Measurements from ENCODE around the gene BEND4.

BEND4 gene

GRCh38 chr4:42136371-42136770, 16.1 kb downstream of the BEND4 start:
- H3K27ac Mint-ChIP-seq, result no peak overlapping the region
- no peaks in the 10 kb centered on the region for H3K27me3 Mint-ChIP-seq (ENCODE audit: low read depth)
- no peaks in the 10 kb centered on the region for H3K4me1 Mint-ChIP-seq (ENCODE audit: low read depth)

GRCh38 chr4:42133006-42133405, 19.4 kb downstream of the BEND4 start:
- Mint-ChIP-seq H3K27ac (no peak overlapping the region), H3K4me3 (no peak overlapping the region), H3K9me3 (no peaks in the 10 kb centered on the region), H3K36me3 (ENCODE audit: low read depth) (no peaks in the 10 kb centered on the region), H3K4me1 (ENCODE audit: low read depth) (no peaks in the 10 kb centered on the region), H3K27me3 (ENCODE audit: low read depth) (no peaks in the 10 kb centered on the region)

More at GRCh38 chr4:42136371-42136770, 16.1 kb downstream of the BEND4 start:
- Mint-ChIP-seq H3K9me3 (no peaks in the 10 kb centered on the region), H3K36me3 (ENCODE audit: low read depth) (no peaks in the 10 kb centered on the region), H3K4me3 (no peak overlapping the region)

GRCh38 chr4:42132099-42132498, 20.4 kb downstream of the BEND4 start:
- Mint-ChIP-seq H3K27me3 (ENCODE audit: low read depth) (no peaks in the 10 kb centered on the region), H3K36me3 (ENCODE audit: low read depth) (no peaks in the 10 kb centered on the region)

GRCh38 chr4:42123071-42123644, 29.3 kb downstream of the BEND4 start:
- no peaks in the 10 kb centered on the region for H3K36me3 Mint-ChIP-seq (ENCODE audit: low read depth)
- H3K4me3 Mint-ChIP-seq, result no peak overlapping the region
- no peaks in the 10 kb centered on the region for H3K27me3 Mint-ChIP-seq (ENCODE audit: low read depth)
- no peaks in the 10 kb centered on the region for H3K4me1 Mint-ChIP-seq (ENCODE audit: low read depth)
- no peaks in the 10 kb centered on the region for H3K9me3 Mint-ChIP-seq
- H3K27ac Mint-ChIP-seq, result no peak overlapping the region

More at GRCh38 chr4:42132099-42132498, 20.4 kb downstream of the BEND4 start:
- H3K9me3 Mint-ChIP-seq, result no peaks in the 10 kb centered on the region
- H3K27ac Mint-ChIP-seq, result no peak overlapping the region
- no peak overlapping the region for H3K4me3 Mint-ChIP-seq
- no peaks in the 10 kb centered on the region for H3K4me1 Mint-ChIP-seq (ENCODE audit: low read depth)

GRCh38 chr4:42122237-42122636, 30.2 kb downstream of the BEND4 start:
- Mint-ChIP-seq H3K27ac (no peak overlapping the region), H3K27me3 (ENCODE audit: low read depth) (no peaks in the 10 kb centered on the region), H3K4me3 (no peak overlapping the region), H3K36me3 (ENCODE audit: low read depth) (no peaks in the 10 kb centered on the region), H3K9me3 (no peaks in the 10 kb centered on the region), H3K4me1 (ENCODE audit: low read depth) (no peaks in the 10 kb centered on the region)

GRCh38 chr4:42119886-42120285, 32.6 kb downstream of the BEND4 start:
- H3K4me3 Mint-ChIP-seq, result no peak overlapping the region
- no peak overlapping the region for H3K27ac Mint-ChIP-seq
- H3K27me3 Mint-ChIP-seq (ENCODE audit: low read depth), result no peaks in the 10 kb centered on the region
- H3K9me3 Mint-ChIP-seq, result no peaks in the 10 kb centered on the region
- H3K36me3 Mint-ChIP-seq (ENCODE audit: low read depth), result no peaks in the 10 kb centered on the region
- no peaks in the 10 kb centered on the region for H3K4me1 Mint-ChIP-seq (ENCODE audit: low read depth)

- H3K36me3 Mint-ChIP-seq (ENCODE audit: low read depth), result no peaks in the 10 kb centered on the region
- H3K27me3 Mint-ChIP-seq (ENCODE audit: low read depth), result peaks cover 8% of the 10 kb centered on the region
- no peak overlapping the region for H3K4me3 Mint-ChIP-seq
- H3K27ac Mint-ChIP-seq, result no peak overlapping the region
- H3K9me3 Mint-ChIP-seq, result no peaks in the 10 kb centered on the region
- no peaks in the 10 kb centered on the region for H3K4me1 Mint-ChIP-seq (ENCODE audit: low read depth)
Measured at GRCh38 chr4:42112846-42113245, 39.6 kb downstream of the BEND4 start.

GRCh38 chr4:42104521-42104920, 47.9 kb downstream of the BEND4 start:
- Mint-ChIP-seq H3K4me3 (no peak overlapping the region), H3K9me3 (peaks cover 6% of the 10 kb centered on the region), H3K27me3 (ENCODE audit: low read depth) (peaks cover 4% of the 10 kb centered on the region), H3K4me1 (ENCODE audit: low read depth) (no peaks in the 10 kb centered on the region), H3K36me3 (ENCODE audit: low read depth) (no peaks in the 10 kb centered on the region), H3K27ac (no peak overlapping the region)

- Mint-ChIP-seq H3K9me3 (peaks cover 6% of the 10 kb centered on the region), H3K4me1 (ENCODE audit: low read depth) (no peaks in the 10 kb centered on the region), H3K36me3 (ENCODE audit: low read depth) (no peaks in the 10 kb centered on the region), H3K27ac (no peak overlapping the region), H3K4me3 (no peak overlapping the region), H3K27me3 (ENCODE audit: low read depth) (peaks cover 4% of the 10 kb centered on the region)
Measured at GRCh38 chr4:42101446-42101975, 50.9 kb downstream of the BEND4 start.

GRCh38 chr4:42088386-42088785, 64.1 kb downstream of the BEND4 start:
- no peaks in the 10 kb centered on the region for H3K27me3 Mint-ChIP-seq (ENCODE audit: low read depth)
- no peak overlapping the region for H3K27ac Mint-ChIP-seq
- H3K4me3 Mint-ChIP-seq, result no peak overlapping the region
- peaks cover 8% of the 10 kb centered on the region for H3K36me3 Mint-ChIP-seq (ENCODE audit: low read depth)
- no peaks in the 10 kb centered on the region for H3K9me3 Mint-ChIP-seq
- H3K4me1 Mint-ChIP-seq (ENCODE audit: low read depth), result no peaks in the 10 kb centered on the region

- H3K36me3 Mint-ChIP-seq (ENCODE audit: low read depth), result peaks cover 7% of the 10 kb centered on the region
- no peaks in the 10 kb centered on the region for H3K4me1 Mint-ChIP-seq (ENCODE audit: low read depth)
- H3K27me3 Mint-ChIP-seq (ENCODE audit: low read depth), result no peaks in the 10 kb centered on the region
- H3K9me3 Mint-ChIP-seq, result no peaks in the 10 kb centered on the region
- H3K27ac Mint-ChIP-seq, result no peak overlapping the region
- no peak overlapping the region for H3K4me3 Mint-ChIP-seq
Measured at GRCh38 chr4:42083816-42084215, 68.6 kb downstream of the BEND4 start.

GRCh38 chr4:42080306-42080705, 72.1 kb downstream of the BEND4 start:
- no peaks in the 10 kb centered on the region for H3K9me3 Mint-ChIP-seq
- H3K4me3 Mint-ChIP-seq, result no peak overlapping the region
- H3K36me3 Mint-ChIP-seq (ENCODE audit: low read depth), result peaks cover 10% of the 10 kb centered on the region
- H3K4me1 Mint-ChIP-seq (ENCODE audit: low read depth), result no peaks in the 10 kb centered on the region
- no peak overlapping the region for H3K27ac Mint-ChIP-seq
- H3K27me3 Mint-ChIP-seq (ENCODE audit: low read depth), result no peaks in the 10 kb centered on the region

GRCh38 chr4:42078184-42078801, 74.2 kb downstream of the BEND4 start:
- no peak overlapping the region for H3K27ac Mint-ChIP-seq
- H3K4me3 Mint-ChIP-seq, result no peak overlapping the region
- H3K27me3 Mint-ChIP-seq (ENCODE audit: low read depth), result no peaks in the 10 kb centered on the region
- H3K36me3 Mint-ChIP-seq (ENCODE audit: low read depth), result peaks cover 14% of the 10 kb centered on the region
- H3K4me1 Mint-ChIP-seq (ENCODE audit: low read depth), result peaks cover 2% of the 10 kb centered on the region
- no peaks in the 10 kb centered on the region for H3K9me3 Mint-ChIP-seq

GRCh38 chr4:42074294-42074693, 78.2 kb downstream of the BEND4 start:
- Mint-ChIP-seq H3K4me3 (no peak overlapping the region), H3K27ac (no peak overlapping the region), H3K27me3 (ENCODE audit: low read depth) (no peaks in the 10 kb centered on the region), H3K9me3 (no peaks in the 10 kb centered on the region), H3K36me3 (ENCODE audit: low read depth) (peaks cover 16% of the 10 kb centered on the region), H3K4me1 (ENCODE audit: low read depth) (peaks cover 2% of the 10 kb centered on the region)

- H3K27ac Mint-ChIP-seq, result no peak overlapping the region
- H3K4me3 Mint-ChIP-seq, result no peak overlapping the region
- H3K27me3 Mint-ChIP-seq (ENCODE audit: low read depth), result no peaks in the 10 kb centered on the region
- peaks cover 9% of the 10 kb centered on the region for H3K36me3 Mint-ChIP-seq (ENCODE audit: low read depth)
- peaks cover 2% of the 10 kb centered on the region for H3K4me1 Mint-ChIP-seq (ENCODE audit: low read depth)
- H3K9me3 Mint-ChIP-seq, result no peaks in the 10 kb centered on the region
Measured at GRCh38 chr4:42070463-42070862, 82.0 kb downstream of the BEND4 start.
